ENCODE data around the gene GLIPR2. TPM values are rescaled to one million over a fixed set of nuclear protein-coding genes. Genes with fewer than 3 reads are reported as not detected.
"Not testable (repeated sequence)": the region's sequence is repeated elsewhere in the genome, so short reads cannot be mapped to it uniquely, and the experiment has no call there.

The GLIPR2 gene
- total RNA-seq: 20.0 and 22.0 TPM in 2 replicates
- polyA plus RNA-seq: 42.4 and 42.5 TPM in 2 replicates
- 42.7 and 51.4 TPM in 2 replicates for polyA plus RNA-seq (2011; cell fraction: cytosol; rRNA removed)
- polyA plus RNA-seq (2011; cell fraction: nucleus; rRNA removed): 22.7 and 24.5 TPM in 2 replicates
- polyA plus RNA-seq (2012): 47.6 and 56.2 TPM in 2 replicates
- 45.7 and 51.9 TPM in 2 replicates for polyA minus RNA-seq
- polyA minus RNA-seq (2011; cell fraction: cytosol; rRNA and poly(A)+ RNA removed): not detected
- 6.8 and 7.0 TPM in 2 replicates for polyA minus RNA-seq (2011; cell fraction: nucleus; rRNA and poly(A)+ RNA removed)
- Bru-seq, nascent RNA: percentile 49 among the genes with signal in this experiment
- BruChase-seq, experiment 1, labeled RNA remaining after a 6-hour chase: percentile 50 among the genes with signal in this experiment
- BruChase-seq, experiment 2, labeled RNA remaining after a 2-hour chase: percentile 48 among the genes with signal in this experiment
- long read RNA-seq, transcript GLIPR2-202 (5 exons, 1,890 nt): major isoform, 54 of 66 reads
- long read RNA-seq, partial matches to known transcripts: 5 of 66 reads
- long read RNA-seq, other reads (novel, unspliced or antisense): 6 of 66 reads

- Histone ChIP-seq H3K9ac (replicated peaks; ENCODE audit: extremely low read depth, insufficient read depth, low read length) (peak within 1 kb of the TSS; percentile 30), H4K20me1 (replicated peaks; ENCODE audit: control insufficient read depth, extremely low read depth, insufficient read depth, low read length) (no peaks in the 10 kb centered on the region), H3K4me1 (ENCODE audit: control insufficient read depth, extremely low read depth, insufficient read depth, low read length) (peaks cover 11% of the 10 kb centered on the region), H3K4me2 (ENCODE audit: insufficient read depth, low read length) (peak within 1 kb of the TSS; percentile 74), H2AFZ (ENCODE audit: low read depth, low read length) (peak within 1 kb of the TSS; percentile 82), H3K36me3 (ENCODE audit: control insufficient read depth in 2 of 2, extremely low read depth in 1 of 2, insufficient read depth in 2 of 2, low read length in 2 of 2) (no peaks in the 10 kb centered on the region), H3K79me2 (ENCODE audit: control insufficient read depth, insufficient read depth, low read length) (no peaks in the 10 kb centered on the region), H3K9me3 (replicated peaks; ENCODE audit: control insufficient read depth, insufficient read depth, low read length) (no peaks in the 10 kb centered on the region), H3K27me3 (ENCODE audit: control insufficient read depth in 2 of 2, insufficient read depth in 2 of 2, low read length in 2 of 2) (no peaks in the 10 kb centered on the region), H3K27ac (ENCODE audit: insufficient read depth, low read depth, low read length) (peak within 1 kb of the TSS; percentile 16), H3K4me3 (replicated peaks in 1 of 3; ENCODE audit: insufficient read depth in 1 of 3, low read depth in 1 of 3, low read length in 3 of 3) (peak within 1 kb of the TSS; percentile 40 to 62 (median 61)), H3K9me1 (replicated peaks; ENCODE audit: control insufficient read depth, extremely low read depth, insufficient read depth, low read length) (no peaks in the 10 kb centered on the region)
- TF ChIP-seq MYC (IDR thresholded peaks at IDR 0.05; ENCODE audit: low read depth, low read length) (no peak), POLR2AphosphoS5 (IDR thresholded peaks at IDR 0.05; ENCODE audit: insufficient read depth, low read depth, low read length) (peak; percentile 58), JUN (IDR thresholded peaks at IDR 0.05; ENCODE audit: borderline replicate concordance, insufficient read depth, insufficient read length, low read depth) (no peak), GATA2 (IDR thresholded peaks at IDR 0.05; ENCODE audit: insufficient read depth, insufficient read length, low read depth, low read length) (no peak), EZH2 (IDR thresholded peaks at IDR 0.05; ENCODE audit: borderline replicate concordance, low read depth, low read length, severe bottlenecking) (no peak), POLR2A (IDR thresholded peaks at IDR 0.05; ENCODE audit: low read depth, low read length) (no peak), FOS (IDR thresholded peaks at IDR 0.05; ENCODE audit: borderline replicate concordance, insufficient read depth, low read length) (no peak), CTCF (IDR thresholded peaks at IDR 0.05; ENCODE audit: extremely low read depth in 1 of 2, insufficient read depth in 1 of 2, low read depth in 1 of 2, low read length in 2 of 2) (peak; percentile 12 to 23), MAX (IDR thresholded peaks at IDR 0.05; ENCODE audit: insufficient read depth, insufficient read length) (no peak)
- no TSS peak for BruUV-seq (replicated peaks)
- ChIA-PET CTCF (interaction anchor here (1.0 to 8.0 kb wide), 10 partner anchors 11 to 182 kb away, joined by 3 to 76 read pairs (median 5); partner anchors contain the start of gene CLTA), POLR2A (interaction anchor here (0.9 kb wide), 1 partner anchor 26 kb away, joined by 3 read pairs; no protein-coding TSS in a partner anchor)
- intact Hi-C loops (cut with micrococcal nuclease) (loop anchor here (1.0 to 2.0 kb wide), 3 partner anchors 14 to 34 kb away; no protein-coding TSS in a partner anchor), dilution Hi-C loops (cut with MboI; ENCODE audit: extremely low pct_ligation_motif_present, low sequenced_read_pairs) (no loop called here)
- DNase-seq (ENCODE audit: low read depth, low spot score): peak; percentile 55
- FAIRE-seq: peak; percentile 15
Measured at GRCh38 chr9:36136272-36136893, at the start of gene GLIPR2. Gene GLIPR2 (plus strand): TSS chr9:36136733. CDS start chr9:36136779, 46 bp downstream.

- H3K4me1 ChIP-seq (ENCODE audit: control insufficient read depth, extremely low read depth, insufficient read depth, low read length): peaks cover 17% of the 10 kb centered on the region
- H3K79me2 ChIP-seq (ENCODE audit: control insufficient read depth, insufficient read depth, low read length); FAIRE-seq; POLR2A ChIA-PET; H3K4me3 ChIP-seq (replicated peaks in 1 of 3; ENCODE audit: insufficient read depth in 1 of 3, low read depth in 1 of 3, low read length in 3 of 3); dilution Hi-C loops (cut with MboI; ENCODE audit: extremely low pct_ligation_motif_present, low sequenced_read_pairs); H3K27ac ChIP-seq (ENCODE audit: insufficient read depth, low read depth, low read length); BruUV-seq (replicated peaks); H3K36me3 ChIP-seq (ENCODE audit: control insufficient read depth in 2 of 2, extremely low read depth in 1 of 2, insufficient read depth in 2 of 2, low read length in 2 of 2); H4K20me1 ChIP-seq (replicated peaks; ENCODE audit: control insufficient read depth, extremely low read depth, insufficient read depth, low read length); H3K27me3 ChIP-seq (ENCODE audit: control insufficient read depth in 2 of 2, insufficient read depth in 2 of 2, low read length in 2 of 2); H3K9me1 ChIP-seq (replicated peaks; ENCODE audit: control insufficient read depth, extremely low read depth, insufficient read depth, low read length); H2AFZ ChIP-seq (ENCODE audit: low read depth, low read length); H3K9me3 ChIP-seq (replicated peaks; ENCODE audit: control insufficient read depth, insufficient read depth, low read length); DNase-seq (ENCODE audit: low read depth, low spot score); intact Hi-C loops (cut with micrococcal nuclease); H3K4me2 ChIP-seq (ENCODE audit: insufficient read depth, low read length); CTCF ChIA-PET; H3K9ac ChIP-seq (replicated peaks; ENCODE audit: extremely low read depth, insufficient read depth, low read length): not testable (repeated sequence)
Measured at GRCh38 chr9:36087054-36087453, 49.5 kb upstream of the GLIPR2 start.
